Superior temporal gyrus (tissue), 1 donor: ENCODE data around the gene ALKBH3.

Source experiments
- DNase-seq: peaks from one replicate; pipeline ENCODE4 v3.0.0-alpha.2; 2016; ENCODE audit errors: extremely low spot score

ALKBH3 gene

DNA sequence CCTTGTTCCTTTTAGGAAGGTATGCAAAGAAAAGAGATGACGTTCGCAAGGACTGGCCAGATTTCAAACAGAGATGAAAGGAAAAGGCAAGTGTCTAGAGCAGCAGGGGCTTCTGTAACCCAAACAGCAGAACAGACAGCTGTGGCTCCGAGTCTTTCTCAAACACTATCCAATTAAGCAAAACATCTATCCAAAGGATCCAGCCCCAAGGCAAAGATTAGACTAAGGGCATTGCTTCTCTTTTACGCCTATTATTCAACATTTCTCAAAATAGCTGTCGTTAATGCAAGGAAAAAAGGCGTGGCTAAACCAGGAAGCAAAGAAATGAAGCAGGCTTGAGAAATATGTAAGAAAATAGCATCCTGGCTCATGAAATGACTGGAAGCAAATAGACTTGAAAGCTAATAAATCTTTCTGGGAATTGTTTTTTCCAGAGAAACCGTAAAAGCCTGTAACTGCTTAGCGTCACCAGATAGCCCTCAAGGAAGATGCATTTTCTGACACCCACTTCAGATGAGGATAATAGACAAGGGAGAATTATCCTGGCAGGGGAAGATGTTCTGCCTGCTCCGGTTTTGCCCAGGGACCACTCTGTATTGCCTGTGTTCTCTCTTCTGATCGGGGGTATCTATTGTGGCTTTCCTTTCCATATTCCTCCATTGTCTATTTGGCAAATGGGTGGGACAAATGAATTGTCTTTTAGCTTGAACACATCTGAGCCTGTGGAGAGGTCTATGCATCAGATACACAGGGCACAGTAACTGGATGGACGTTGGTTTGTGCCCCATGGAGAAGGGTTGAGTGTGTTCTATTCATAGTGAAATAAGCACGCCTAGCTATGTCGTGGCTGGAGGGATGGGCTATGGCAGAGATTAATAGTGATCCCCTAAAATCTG lies 82.0 kb downstream of the ALKBH3 start:
- no peak for DNase-seq

DNA sequence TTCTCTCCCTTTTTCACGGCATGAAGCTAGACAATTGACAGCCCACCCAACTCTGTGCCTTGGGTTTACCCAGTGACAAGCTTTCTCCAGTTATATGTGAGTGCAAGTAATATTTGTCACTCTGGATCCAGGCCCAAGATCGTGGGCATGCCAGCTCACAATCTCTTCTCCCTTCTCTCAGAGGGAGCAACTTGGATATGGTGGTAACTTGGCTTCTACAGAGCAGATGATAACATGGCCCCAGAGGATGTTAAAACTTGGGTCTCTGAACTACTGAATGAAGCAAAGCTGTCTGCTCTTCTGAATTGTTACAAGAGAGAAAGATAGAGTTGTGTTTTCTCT lies 82.6 kb downstream of the ALKBH3 start:
- DNase-seq: no peak

- DNase-seq: no peak
Measured at GRCh38 chr11:43967661-43968060, 87.0 kb downstream of the ALKBH3 start.

- DNase-seq: no peak
Measured at GRCh38 chr11:43968719-43969118, 88.1 kb downstream of the ALKBH3 start.

GRCh38 chr11:43969543-43969942 lies 88.9 kb downstream of the ALKBH3 start:
- peak; percentile 53 for DNase-seq
